Dermis blood vessel endothelial cell (primary cell): ENCODE measurements around the gene RPL22. TPM values are rescaled to one million over a fixed set of nuclear protein-coding genes. Genes with fewer than 3 reads are reported as not detected.

Source experiments
- DNase-seq: peaks from one replicate; pipeline ENCODE4 v3.0.0; 2010
- total RNA-seq: library from RNA; depleted of rRNA; stranded (reverse); fragments of >200 nt; gene quantifications from 2 replicates; pipeline ENCODE4 v1.2.3, GENCODE V29; 2014

RPL22 gene
- 124 and 146 TPM in 2 replicates for total RNA-seq

DNA sequence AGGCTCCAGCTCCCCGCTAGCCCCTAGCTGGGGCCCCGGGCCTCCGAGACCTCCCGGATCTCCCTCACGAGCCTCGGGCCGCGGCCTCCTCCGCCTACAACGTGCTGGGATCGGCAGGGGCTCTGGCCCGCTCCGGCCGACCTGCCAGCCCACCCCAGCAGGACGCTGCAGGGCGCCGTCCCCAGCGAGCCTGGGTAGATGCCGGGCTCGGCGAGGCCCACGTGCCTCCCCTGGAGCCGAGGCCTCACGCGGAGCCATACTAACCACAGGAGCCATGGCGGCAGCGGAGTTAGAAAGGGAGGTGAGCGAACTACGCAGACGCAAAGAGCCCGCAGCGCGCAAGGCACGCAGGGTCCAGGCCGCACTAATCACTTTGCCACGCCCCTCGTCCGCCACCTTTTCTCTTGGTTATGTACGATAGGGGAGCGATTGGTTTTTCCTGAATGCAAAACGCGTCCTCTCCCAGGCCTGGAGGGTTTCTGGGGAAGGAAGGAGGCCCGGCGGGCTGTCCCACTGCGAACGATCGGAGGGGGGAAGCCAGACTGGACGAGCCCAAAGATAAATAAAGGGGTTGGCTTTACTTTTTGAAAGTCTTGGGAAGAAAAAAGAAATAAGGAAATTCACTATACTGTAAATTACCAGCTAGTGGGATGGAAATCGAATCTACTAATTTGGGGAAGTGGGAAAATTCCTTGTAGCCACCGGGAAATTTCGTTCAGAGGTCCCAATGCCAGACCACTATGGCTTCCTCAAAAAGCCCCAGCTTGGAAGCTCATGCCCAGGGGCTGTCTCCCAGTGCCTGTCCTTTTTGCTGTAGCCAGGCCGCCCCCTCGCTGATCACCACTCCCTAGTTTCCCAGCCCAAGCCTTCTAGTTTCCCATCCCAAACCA lies at the start of gene RPL22:
RPL22 (minus strand) TSS at position 298 of the 890 bp plus-strand sequence; CDS start at position 276, 22 bp downstream.
- peak; percentile 100 for DNase-seq

DNA sequence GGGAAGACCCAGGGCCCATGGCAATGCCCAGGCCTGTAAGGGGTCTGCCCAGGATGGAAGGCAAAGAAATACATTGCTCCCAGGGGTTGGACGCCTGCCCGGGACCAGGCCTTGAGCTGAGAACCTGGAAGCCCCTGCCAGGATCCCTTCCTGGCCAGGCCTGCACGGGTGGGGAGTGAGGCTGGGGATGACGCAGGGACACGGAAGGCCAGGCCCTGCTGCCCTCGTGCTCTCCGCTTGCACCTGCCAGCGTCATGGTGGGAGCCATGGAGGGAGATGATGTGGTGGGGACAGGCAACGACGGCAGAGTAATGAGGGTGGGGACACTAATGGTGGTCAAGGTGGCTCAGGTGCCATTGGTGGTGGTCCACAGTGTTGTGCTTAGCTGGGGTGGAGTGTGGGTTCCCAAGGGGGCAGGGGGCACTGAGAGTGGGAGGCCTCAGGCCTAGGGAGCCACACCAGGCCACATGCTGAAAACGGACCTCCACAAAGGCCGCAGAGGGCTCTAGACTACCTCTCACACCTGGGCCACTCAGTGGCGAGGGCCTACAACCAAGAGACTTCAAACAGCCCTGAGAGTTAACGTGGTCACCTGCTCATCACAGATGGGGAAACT lies 48.9 kb upstream of the RPL22 start:
- no peak for DNase-seq

GRCh38 chr1:6247651-6248050 lies 48.3 kb upstream of the RPL22 start:
- DNase-seq = no peak

GRCh38 chr1:6246497-6247467 lies 47.4 kb upstream of the RPL22 start:
- peak; percentile 87 for DNase-seq

- peak; percentile 31 for DNase-seq
Measured at GRCh38 chr1:6245869-6246496, 46.6 kb upstream of the RPL22 start.

- DNase-seq = peak; percentile 88
Measured at GRCh38 chr1:6245086-6245868, 45.9 kb upstream of the RPL22 start.

DNA sequence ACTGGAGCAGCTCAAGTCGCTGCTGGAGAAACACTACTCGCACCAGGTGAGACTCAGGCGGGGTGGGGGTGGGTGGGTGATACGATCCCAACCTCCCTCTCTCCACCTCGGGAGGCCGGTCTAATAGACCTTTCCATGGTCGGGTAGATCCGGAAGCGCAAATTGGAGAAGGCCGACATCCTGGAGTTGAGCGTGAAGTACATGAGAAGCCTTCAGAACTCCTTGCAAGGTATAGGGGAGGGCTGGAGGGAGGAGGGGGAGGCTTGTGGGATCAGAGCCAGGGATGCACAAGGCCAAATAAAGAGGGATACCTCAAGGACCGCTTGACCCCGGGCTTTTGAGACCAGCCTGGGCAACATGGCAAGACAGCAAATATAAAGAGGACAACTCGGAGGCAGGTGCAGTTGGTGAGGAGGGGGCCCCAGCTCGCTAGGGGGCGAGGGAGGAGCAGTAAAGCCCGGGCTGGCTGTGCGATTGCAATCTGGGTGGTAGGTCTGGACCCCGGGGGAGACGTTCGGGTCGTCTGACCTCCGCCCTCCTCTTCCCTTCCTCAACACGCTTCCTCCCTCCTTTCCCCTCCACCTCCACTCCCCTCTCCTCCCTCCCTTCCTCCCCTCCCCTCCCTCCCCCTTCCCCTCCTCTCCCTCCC lies 45.1 kb upstream of the RPL22 start:
- DNase-seq = no peak

DNA sequence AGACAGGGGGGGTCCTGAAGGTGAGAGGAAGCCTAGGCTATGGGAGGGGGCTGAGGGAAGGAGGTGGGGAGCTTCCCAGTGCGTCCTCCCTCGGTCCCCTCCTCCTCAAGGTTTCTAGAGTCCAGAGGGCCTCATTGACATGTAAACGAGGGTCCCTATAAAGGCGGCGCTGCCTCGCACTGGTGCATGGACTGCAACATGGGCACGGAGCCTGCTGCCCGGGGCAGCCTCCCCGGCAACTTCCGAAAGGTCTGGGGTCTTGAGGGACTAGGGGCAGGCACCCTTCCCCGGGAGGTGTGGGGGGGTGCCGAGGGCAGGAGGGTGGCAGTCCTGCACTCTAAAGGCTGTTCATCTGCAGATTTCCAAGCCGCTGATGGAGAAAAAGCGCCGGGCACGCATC lies 44.6 kb upstream of the RPL22 start, which contains the start of gene HES3:
HES3 (plus strand) TSS at position 187 of the 400 bp plus-strand sequence; CDS start at position 374, 187 bp downstream.
- no peak for DNase-seq

DNA sequence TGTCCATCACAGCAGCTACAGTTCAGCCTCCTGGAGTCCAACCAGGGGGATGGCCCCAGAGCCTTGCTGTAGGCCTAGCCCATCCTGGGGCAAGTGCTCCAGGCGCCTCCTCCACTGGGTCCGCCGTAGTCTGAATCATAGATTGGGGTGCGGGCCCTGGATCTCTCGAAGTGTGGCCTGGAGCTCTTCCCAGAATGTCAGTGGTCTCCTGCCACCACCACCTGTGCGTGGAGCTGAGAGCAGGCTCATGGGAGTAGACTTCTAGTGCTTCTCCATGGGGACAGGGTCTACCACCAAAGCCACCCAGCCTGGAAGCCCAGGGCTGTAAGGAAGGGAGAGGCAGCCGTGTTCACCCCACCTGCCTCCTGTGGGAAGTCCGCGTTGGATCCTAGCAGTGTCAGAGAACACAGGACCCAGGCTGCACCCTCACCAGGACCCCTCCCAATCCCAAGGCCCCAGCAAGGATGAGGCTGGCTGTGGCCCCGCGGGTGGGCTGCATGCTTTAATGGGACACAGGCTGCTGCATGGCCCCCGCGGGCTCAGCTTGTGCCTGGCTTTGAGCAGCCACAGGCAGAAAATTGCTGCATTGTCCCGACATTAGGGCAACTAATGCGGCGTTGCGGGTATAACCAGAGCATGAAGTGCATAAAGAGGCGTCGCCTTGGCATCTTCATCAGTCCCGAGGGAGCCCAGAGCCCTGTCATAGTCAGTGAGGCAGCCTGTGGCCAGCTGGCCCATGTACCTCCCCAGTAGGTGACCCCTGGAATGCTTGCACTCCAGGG lies 43.8 kb upstream of the RPL22 start:
- no peak for DNase-seq

DNA sequence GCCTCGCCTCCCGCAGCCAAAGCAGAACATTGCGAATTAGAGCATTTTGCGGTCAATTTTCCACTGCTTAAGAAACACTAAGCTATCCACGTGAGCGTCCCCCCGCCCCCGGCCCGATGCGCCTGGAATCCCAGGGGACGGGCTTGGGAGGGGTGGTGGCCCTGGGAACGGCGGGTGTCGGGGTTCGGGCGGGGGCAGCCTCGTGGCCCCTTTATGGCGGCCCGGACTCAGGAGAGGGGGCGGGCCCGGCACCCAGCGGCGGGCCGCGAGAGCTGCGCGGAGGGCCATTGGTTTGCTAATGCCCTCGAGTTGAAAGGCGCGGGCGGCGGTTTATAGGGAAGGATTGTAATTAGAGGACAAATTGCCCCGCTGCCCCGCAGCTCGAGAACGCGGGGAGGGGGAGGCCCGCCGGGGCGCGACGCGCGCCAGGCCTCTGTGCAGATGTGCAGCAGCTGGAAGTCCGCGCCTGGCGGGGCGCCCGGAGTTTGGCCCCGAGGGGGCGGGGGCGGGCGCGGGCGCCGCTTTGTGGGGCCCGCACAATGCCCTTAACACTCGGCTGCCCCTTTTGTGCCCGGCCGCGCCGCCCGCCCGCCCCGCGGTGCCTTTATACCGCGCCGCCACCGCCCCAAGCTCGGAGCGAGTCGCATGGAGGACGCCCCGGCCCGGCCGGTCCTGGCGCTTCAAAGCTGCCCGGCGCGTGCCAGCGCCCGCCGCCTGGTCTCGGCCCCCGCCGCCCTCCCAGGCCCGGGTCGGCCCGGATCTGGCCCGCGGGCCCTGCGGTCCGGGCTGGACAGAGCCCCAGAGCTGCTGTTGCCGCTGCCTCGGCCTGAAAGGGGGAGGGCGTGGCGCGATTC lies 42.7 kb upstream of the RPL22 start:
- DNase-seq = no peak

GRCh38 chr1:6241107-6241886 lies 41.9 kb upstream of the RPL22 start:
- DNase-seq = no peak

DNA sequence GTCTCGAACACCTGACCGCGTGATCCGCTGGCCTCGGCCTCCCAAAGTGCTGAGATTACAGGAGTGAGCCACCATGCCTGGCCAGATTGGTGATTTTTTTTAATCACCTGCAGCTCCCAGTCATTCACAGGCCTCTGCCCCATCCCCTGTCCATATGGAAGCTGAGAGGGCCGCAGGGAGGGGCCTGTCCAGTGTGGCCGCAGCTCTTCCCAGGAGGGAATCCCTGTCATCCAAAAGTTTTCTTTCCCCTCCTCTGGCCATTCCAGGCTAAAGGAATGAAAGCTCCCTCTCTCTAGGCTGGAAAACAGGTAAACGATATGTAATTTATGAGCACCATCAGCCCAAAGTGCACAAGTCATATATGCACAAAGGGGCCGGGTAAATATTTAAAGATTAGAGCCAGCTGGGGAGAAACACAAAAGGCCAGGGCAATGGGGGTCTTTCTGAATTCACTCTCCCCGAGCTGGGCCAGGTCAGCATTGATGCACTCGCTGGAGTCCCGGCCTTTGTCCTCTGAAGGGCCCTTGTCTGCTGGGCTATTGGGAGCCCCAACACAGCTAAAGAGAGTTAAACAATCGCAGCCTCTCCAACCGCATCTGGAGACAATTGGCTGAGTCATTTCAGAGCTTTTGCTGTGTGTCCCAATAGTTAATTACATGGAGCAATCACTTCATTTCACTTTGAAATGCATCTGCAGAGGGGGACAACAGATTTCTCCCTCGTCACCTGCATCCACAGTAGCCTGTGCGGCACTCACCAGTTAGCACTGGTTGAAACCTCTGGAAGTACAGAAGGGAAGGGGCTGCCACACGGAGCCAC lies 40.8 kb upstream of the RPL22 start:
- DNase-seq = no peak

- DNase-seq = no peak
Measured at GRCh38 chr1:6239213-6239752, 39.9 kb upstream of the RPL22 start.

- no peak for DNase-seq
Measured at GRCh38 chr1:6237093-6237492, 37.7 kb upstream of the RPL22 start.

- DNase-seq = no peak
Measured at GRCh38 chr1:6235296-6235677, 35.9 kb upstream of the RPL22 start.

DNA sequence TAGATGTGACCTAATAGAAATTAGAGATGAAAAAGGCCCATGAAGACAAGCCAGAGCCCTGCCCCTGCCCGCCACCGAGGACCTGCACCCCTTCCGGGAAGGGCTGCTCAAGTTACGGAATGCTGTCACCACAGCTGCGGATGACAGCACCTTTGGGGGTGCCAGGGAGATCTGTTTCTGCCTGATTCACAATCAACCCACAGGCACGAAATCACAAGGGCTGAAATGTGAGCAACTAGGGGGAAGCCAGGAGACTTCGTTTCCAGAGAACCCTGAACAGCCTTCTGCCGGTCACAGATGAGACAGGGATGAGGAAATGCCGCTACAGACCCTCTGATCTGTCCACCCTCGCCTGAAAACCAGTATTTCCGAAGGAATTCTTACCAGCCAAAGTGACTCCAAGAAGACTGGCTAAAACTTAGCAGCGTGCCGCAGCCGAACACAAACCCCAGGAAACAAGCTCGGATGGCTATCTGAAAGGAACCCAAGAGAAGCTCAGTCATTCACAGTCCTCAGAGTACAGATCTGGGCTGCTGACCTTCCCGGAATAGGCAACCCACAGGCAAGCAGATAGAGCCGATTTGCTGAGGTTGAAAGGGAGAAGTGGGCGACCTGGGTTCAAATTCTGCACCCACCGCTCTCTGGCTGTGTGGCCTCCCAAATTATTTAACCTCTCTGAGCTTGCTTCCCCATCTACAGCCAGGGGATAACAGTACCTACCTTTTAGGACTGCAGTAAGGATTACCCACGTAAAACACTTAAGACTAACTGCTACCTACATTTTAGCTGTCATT lies 35.3 kb upstream of the RPL22 start:
- DNase-seq = peak; percentile 41
